GM19463 (cell line): ENCODE results near the gene NPIPB6.

ENCODE experiments used
- ATAC-seq: cut with Tn5 transposase; IDR thresholded peaks from one replicate; pipeline ENCODE4 v1.9.1; 2021; ENCODE audit warnings: mild to moderate bottlenecking, moderate library complexity; ENCODE audit not compliant: unreplicated experiment

NPIPB6 gene

GRCh38 chr16:28300327-28300726, 63.0 kb downstream of the NPIPB6 start:
- no peak for ATAC-seq

- no peak for ATAC-seq
Observed at GRCh38 chr16:28298511-28298878, 64.8 kb downstream of the NPIPB6 start.

- ATAC-seq: no peak
Observed at GRCh38 chr16:28297784-28298510, 65.4 kb downstream of the NPIPB6 start.

GRCh38 chr16:28297308-28297707, 66.0 kb downstream of the NPIPB6 start:
- no peak for ATAC-seq

DNA sequence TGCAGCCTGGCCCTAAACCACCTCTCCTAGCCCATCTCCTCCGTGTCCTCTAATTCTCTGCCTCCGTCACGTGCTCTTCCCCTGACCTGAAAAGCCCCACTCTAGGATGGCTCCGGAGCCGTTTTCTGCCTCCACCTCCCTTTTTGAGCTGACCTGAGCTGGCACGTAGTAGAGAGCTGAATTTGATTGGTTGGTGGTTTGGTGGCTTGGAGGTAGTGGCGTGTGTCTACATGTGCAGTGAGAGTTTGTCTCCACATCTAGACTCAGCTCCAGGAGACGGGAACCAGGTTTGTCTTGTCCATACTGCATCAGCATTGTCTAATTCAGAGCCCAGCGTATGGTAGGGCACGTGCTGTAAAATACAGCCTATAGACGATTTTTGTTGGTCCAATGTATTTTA, 68.0 kb downstream of the NPIPB6 start:
- no peak for ATAC-seq

DNA sequence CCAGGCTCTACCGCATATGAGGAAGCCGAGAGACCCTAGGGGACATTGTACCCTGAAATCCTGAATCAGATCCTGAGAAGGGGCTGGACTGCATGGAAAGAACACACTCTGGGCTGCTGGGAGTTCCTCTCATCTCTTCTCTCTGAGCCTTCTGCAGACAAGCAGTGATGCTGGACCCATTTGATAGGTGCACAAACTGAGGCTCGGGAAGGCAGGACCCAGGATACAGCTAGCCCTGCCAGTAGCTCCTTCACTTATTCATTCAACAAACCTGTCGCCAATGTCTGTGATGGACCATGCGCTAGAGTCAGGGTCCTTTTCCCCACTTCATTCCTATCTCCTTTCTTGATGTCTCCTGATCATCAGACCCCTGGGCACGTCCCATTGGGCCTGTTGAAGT, 69.1 kb downstream of the NPIPB6 start:
- no peak for ATAC-seq

DNA sequence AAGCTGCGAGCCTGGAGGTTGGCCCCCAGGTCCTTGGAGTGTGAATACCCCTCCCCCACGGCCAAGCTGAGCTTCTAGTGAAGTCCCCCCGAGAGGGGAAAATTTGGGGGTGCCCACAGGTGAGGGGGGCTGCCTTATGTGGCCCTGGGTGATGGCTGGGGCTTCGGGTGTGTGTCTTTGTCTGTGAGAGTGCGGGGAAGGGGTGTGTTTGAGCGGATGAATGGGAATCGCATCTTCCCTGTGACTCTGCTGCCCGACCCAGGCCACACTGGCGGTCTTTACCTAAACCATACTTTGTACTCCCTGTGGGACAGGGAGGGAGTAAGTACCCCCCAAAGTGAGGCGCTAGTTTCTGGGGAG, 69.7 kb downstream of the NPIPB6 start:
- no peak for ATAC-seq

- no peak for ATAC-seq
Observed at GRCh38 chr16:28292731-28293600, 70.3 kb downstream of the NPIPB6 start.
